ENCODE measurements around the gene DPP6. TPM values are rescaled to one million over a fixed set of nuclear protein-coding genes. Genes with fewer than 3 reads are reported as not detected.

Gene DPP6
- polyA plus RNA-seq, 4 donors: 42.7 to 61.2 (median 48.9) TPM

GRCh38 chr7:154781369-154782303 lies 729.4 kb downstream of the DPP6 start:
- no peak for DNase-seq (ENCODE audit: low read depth in 4 of 4, low spot score in 3 of 4)

DNA sequence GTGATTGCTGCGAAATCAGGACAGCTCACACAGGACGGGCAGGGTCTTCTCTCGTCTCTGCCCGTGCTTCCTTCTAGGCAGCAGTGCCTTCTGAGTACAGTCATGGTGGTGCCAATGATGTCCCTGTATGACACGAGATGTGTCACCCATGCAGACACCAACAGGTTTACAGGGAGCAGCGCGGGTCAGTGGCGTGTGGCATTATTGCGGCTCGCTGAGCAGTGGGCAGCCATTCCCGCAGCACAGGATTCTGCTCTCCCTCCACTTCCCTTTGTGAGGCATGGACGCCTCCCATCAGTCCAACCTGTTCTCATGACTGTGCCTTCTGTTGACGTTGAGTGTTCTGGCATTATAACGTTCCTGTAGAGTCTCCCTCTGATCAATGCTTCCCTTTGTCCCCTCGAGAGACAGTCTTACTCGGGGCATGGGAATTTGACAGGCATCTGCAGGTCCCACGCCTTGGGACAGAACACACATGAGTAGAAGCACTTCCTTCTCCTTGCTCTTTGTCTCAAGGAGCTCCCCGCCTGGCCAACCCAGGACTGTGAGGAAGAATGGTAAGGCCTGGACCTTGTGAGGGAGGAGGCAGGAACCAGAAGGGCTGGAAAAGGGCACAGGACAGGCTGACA lies 731.2 kb downstream of the DPP6 start:
- DNase-seq (ENCODE audit: low read depth in 4 of 4, low spot score in 3 of 4): no peak

DNA sequence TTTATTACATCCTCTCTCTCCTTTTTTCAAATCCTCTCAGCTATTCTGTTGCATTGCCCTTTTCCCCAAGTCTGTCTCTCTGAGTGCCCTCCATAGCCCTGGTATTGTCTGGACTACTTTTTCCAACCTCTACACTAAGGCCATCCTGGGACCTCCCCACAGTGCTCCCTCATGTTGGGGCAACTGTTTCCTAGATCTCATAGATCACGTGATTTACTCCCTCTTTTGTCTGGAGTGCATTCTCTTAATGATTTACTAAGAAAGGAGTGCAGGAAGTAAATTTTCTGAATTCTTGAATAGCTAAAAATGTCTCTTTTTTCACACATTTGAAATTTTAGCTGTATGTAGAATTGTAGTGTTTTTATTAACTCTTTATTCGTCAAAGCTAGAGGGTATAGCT lies 733.7 kb downstream of the DPP6 start:
- no peak for DNase-seq (ENCODE audit: low read depth in 4 of 4, low spot score in 3 of 4)

GRCh38 chr7:154789404-154789803 lies 737.2 kb downstream of the DPP6 start:
- DNase-seq (ENCODE audit: low read depth in 4 of 4, low spot score in 3 of 4): no peak

DNA sequence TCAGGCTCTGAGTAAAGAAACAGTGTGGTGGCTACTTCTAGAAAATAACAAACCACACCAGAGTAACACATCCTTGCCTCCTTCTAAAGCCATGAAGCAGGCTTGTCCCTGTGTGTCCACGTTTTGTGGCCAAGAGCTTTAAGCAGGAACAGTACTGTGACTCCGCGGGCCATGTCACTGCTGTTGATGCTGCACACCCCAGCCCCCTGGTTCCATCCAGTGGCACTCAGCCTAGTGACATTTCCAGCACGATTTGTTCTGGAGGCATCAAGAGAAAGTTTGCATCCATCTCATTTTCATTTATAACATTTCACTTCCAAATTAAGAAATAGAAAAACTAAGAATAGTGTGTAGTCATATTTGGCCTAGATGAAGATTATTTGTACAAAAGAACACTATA lies 739.4 kb downstream of the DPP6 start:
- no peak for DNase-seq (ENCODE audit: low read depth in 4 of 4, low spot score in 3 of 4)

GRCh38 chr7:154792436-154793055 lies 740.3 kb downstream of the DPP6 start:
- no peak for DNase-seq (ENCODE audit: low read depth in 4 of 4, low spot score in 3 of 4)

- peak in 1 of 4 donors; percentile 18 for DNase-seq (ENCODE audit: low read depth in 4 of 4, low spot score in 3 of 4)
These were observed 742.1 kb downstream of the DPP6 start for GRCh38 chr7:154794147-154794780.

DNA sequence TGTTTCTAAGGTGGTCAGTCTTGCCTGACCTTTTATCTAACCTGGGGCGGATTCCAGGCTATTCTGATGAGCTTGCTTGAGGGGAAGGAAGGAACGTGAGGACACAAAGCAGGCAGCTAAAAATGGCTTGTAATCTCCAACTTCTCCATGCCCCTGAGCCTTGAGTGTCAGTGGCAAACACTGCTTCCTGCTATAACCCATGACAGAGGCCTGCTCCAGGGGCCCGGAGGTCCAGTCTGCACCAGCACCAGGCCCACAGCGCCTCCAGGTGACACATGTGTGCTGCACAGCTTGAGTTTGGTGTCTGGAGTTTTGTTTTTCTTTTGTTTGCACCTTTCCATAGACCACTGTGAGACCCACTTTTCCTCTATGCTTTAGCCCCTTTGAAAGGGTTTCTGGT lies 742.8 kb downstream of the DPP6 start:
- DNase-seq (ENCODE audit: low read depth in 4 of 4, low spot score in 3 of 4): no peak

DNA sequence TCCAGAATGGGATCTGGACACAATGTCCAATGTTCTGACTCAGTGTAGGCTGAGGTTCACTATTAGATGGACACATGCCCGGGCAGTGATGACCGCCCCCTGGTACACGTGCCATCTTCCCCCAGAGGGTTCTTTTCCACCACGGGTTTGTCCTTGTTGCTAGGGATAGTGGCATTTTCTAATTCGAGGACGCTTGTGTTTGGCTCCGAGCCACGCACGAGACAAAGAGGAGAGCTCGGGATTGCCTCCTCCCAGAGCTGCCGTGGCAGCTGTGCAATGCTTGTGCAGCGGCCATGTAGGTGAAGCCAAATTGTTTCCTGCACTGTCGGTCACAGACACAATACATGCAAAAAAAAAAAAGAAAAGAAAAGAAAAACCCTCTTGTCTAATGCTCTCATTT lies 743.2 kb downstream of the DPP6 start:
- no peak for DNase-seq (ENCODE audit: low read depth in 4 of 4, low spot score in 3 of 4)

GRCh38 chr7:154804449-154804848 lies 752.3 kb downstream of the DPP6 start:
- no peak for DNase-seq (ENCODE audit: low read depth in 4 of 4, low spot score in 3 of 4)

- DNase-seq (ENCODE audit: low read depth in 4 of 4, low spot score in 3 of 4): no peak
These were observed 759.8 kb downstream of the DPP6 start for GRCh38 chr7:154812027-154812426.

DNA sequence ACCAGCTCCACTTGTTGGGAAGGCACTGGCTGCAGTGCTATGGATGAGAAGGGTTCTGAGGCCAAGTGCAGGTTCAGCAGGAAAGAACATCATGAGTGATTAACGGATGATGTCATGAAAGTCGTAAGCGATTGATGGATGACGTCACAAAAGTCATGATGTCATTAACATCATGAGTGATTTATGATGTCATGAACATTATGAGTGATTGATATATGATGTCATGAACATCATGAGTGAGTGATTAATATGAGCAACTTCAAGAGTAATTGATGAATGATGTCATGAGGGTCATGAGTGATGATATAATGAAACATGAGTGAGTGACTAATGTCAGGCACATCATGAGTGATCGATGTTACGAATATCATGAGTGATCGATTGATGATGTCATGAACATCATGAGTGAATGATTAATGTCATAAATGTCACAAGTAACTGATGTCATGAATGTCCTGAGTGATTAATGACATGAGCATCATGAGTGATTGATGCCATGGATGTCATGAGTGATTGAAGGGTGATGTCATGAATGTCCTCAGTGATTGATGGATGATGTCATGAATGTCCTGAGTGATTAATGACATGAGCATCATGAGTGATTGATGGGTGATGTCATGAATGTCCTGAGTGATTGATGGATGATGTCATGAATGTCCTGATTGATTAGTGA lies 765.2 kb downstream of the DPP6 start:
- no peak for DNase-seq (ENCODE audit: low read depth in 4 of 4, low spot score in 3 of 4)

DNA sequence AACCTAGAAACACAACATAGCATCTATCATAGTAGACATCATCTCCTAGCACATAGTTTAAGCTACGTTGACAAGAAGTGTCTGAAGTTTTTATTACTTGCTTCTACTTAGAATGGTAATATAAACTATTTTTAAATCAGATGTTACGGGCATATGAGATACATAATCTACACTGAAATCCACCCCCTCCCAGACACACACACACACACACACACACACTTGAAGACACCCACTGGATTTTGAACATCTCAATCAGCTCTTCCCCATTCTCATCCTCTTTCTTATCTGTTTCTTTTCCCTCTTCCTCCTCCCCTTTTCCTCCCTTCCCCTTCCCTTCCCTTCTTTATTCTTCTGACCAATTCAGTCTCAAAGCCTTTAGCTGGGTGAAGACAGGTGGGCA lies 774.8 kb downstream of the DPP6 start:
- DNase-seq (ENCODE audit: low read depth in 4 of 4, low spot score in 3 of 4): no peak

DNA sequence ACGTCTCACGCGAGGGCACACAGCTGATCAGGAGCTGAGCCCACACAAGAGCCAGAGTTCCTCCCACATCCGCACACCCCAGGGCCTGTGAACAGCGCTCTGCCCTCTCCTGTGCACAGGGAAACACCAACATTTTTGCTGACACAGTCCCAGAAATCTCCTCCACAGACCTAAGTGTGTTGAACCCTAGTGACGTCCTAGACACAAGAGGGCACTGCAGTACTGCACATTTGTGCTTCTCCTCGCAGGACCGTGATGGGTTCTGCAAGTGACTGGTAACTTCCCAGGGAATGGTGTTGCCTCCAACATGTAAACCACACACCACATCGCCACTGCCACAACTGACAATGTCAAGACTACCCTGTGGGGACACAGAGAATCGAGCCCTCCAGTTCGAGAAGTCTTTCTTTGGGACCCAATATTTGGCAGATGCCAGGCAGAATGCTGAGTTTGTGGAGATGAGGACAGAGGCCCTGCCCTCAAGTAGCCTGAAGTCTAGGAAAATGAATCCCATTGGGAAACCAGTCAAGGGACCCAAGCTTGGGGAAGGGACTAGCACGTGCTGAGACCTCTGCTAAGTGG lies 780.5 kb downstream of the DPP6 start:
- DNase-seq (ENCODE audit: low read depth in 4 of 4, low spot score in 3 of 4): no peak

DNA sequence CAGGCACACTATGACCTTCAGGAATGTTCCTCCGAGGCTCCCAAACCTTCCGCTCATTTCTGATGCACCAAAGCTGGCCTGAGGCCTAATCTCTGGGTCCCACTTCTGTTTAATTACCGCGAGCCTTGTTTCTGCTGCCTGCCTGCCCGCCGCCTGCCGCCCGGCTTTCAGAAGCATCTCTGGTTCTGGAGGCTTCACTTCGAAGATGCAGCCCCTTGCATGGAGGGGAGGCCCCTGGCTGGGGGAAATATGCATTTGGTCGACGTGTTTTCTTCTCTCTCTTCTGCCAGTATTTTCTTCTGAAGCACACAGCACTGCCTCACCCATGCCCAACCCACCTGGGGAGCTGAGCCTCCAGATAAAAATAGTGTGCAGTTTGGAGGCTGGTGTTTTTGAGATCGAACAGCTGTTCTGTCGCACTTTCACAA lies 783.8 kb downstream of the DPP6 start:
- DNase-seq (ENCODE audit: low read depth in 4 of 4, low spot score in 3 of 4): no peak

GRCh38 chr7:154837087-154837486 lies 784.9 kb downstream of the DPP6 start:
- DNase-seq (ENCODE audit: low read depth in 4 of 4, low spot score in 3 of 4): no peak

DNA sequence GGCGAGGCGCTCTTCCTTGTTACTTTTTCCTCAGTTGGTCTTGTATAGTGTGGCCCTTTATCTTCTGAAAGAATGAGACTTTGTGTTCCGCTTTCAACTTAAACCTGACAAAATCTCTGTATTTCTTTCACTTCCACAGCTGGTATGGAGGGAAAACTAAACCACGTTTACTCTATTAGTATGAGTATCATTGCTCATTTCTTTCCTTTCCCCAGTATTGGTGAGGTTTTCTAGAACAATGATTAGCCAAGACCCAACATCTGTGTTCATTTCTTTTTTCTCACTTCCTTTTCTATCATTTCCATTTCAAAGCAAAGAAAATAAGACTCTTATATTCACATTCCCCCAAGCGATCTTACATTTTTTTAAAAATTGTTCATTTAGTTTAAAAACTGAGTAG lies 785.4 kb downstream of the DPP6 start:
- DNase-seq (ENCODE audit: low read depth in 4 of 4, low spot score in 3 of 4): no peak

DNA sequence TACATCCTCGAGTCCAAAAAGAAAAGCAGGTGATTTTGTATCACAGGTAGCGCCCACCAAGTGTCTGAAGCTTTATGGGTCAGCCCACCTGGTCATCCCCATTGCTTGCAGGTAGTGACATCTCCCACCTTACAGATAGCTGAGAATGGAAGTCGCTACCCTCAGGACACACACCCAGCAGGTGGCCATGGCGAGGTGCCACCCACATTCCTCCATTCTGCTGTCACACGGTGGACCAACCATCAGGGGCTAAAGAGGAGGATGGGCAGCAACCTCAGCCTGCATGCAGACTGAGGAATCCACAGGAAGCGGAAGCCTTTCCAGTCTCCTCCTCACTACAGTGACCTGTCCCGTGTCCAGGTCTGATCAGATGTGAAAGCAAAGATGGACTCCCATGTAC lies 787.9 kb downstream of the DPP6 start:
- no peak for DNase-seq (ENCODE audit: low read depth in 4 of 4, low spot score in 3 of 4)

DNA sequence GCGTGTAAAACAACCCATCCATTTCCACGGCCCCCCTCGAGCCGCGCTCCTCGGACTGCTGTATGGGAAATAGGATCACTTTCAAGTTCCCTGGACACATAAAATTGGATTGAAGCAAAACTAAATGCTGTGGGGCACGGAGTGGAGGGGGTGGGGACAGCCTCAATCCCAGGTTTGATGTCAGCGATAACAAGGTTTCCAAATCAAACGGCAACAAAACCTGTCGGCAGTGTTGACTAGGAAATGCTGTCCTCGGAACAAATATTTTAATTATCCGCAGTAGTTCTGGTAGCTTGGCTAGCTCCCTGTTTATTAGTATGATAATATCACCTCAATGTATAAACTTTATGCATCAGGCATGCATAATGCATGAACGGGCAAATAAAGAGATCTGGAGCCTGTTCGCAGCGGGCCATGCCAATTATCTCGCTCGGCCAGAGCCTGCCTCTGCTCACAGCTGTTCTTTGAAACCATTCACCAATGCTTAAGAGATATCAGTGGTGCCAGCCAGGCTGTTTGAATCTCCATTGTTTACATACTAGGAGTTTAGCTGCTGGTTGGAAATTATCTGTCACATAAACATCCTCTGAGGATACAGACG lies 789.6 kb downstream of the DPP6 start:
- DNase-seq (ENCODE audit: low read depth in 4 of 4, low spot score in 3 of 4): no peak

- DNase-seq (ENCODE audit: low read depth in 4 of 4, low spot score in 3 of 4): no peak
These were observed 790.4 kb downstream of the DPP6 start for GRCh38 chr7:154842591-154842990.

All from right renal pelvis (tissue), 4 donors.